KG1 (cell line): ENCODE results near the gene CORO1C.

Source experiments
- DNase-seq: peaks from one replicate; lab custom pipeline; 2025; lab: John Stamatoyannopoulos, UW

Gene CORO1C

DNA sequence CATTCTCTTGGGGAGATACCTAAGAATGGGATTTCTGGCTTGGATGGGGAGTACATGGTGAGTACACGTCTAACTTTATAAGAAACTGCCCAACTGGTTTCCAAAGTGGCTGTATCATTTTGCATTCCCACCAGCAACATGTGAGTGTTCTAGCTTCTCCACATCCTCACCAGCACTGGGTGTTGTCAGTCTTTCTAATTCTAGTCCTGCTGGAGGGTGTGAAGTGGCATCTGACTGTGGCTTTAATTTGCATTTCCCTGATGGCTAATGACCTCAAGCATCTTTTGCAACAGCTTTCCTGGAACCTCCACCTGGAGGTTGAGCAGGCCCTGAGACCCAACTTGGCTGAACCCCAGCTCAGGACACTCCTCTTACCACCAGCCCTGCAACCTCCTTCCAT, 115.4 kb downstream of the CORO1C start:
- DNase-seq = no peak

- no peak for DNase-seq
These were observed 116.7 kb downstream of the CORO1C start for GRCh38 chr12:108614639-108615038.

DNA sequence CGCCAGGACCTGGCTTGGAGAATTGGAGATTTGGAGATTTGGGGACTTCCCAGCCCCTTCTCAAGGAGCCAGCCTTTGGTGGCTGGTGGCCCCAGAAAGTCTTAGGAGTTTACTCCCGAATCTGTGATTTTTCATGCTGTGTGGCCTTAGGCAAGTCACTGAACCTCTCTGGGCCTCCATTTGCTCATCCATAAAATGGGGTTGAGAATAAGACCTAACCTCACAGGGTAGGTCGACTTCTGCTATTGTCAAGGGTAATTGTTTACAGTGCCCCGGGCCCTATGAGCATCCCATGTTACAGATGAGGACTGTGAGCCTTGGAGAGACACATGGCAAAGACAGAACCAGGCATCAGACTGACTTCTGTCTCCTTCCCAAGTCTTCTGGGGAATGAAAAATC, 117.3 kb downstream of the CORO1C start:
- no peak for DNase-seq

DNA sequence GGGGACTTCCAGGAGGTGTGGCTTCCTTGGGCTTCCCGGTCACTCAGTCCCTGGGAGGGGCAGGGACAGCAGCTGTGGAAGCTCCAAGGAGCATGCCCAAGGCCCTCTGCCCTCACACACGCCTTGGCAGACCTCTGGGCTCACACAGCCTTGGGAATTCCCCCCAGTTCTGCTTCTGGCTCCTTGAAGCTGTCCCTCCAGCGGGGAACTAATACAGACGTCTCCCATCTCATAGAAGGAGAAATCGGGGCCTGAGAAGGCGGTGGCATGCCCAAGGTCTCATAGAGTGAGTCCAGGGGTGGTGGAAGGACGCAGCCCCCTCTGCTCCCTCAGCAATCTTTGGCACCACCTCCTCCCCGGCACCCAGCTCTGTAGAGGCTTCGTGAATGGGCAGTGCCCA, 117.8 kb downstream of the CORO1C start:
- no peak for DNase-seq

- DNase-seq = no peak
These were observed 118.5 kb downstream of the CORO1C start for GRCh38 chr12:108612788-108613282.

DNA sequence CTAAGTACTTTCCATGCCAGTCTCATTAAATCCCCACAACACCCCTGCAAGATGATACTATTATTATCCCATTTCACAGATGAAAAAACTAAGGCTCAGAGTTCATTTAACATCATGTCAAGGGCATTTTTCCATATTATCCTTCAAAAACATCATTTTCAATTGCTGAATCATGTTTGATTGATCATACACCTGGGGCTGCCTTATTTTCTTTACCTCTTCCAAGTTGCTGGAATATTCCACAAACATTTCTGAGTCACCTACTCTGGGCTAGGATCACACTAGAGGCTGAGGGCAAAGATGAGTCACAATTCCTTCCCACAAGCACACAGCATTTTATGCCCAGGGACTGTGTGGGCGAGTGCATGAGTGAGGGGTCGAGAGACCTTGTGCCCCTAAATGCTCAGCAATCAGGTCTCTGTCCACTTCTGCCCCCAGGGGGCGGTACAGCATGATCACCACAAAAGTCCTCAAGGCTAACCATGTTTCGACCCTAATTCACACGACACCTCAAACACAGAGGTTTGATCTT, 119.4 kb downstream of the CORO1C start:
- peak; percentile 30 for DNase-seq

- no peak for DNase-seq
These were observed 120.3 kb downstream of the CORO1C start for GRCh38 chr12:108610856-108611605.

GRCh38 chr12:108610336-108610815, 120.9 kb downstream of the CORO1C start:
- no peak for DNase-seq

- no peak for DNase-seq
These were observed 121.6 kb downstream of the CORO1C start for GRCh38 chr12:108609537-108610335.

- DNase-seq = no peak
These were observed 122.7 kb downstream of the CORO1C start for GRCh38 chr12:108608616-108609015.

GRCh38 chr12:108607981-108608600, 123.2 kb downstream of the CORO1C start:
- DNase-seq = no peak

DNA sequence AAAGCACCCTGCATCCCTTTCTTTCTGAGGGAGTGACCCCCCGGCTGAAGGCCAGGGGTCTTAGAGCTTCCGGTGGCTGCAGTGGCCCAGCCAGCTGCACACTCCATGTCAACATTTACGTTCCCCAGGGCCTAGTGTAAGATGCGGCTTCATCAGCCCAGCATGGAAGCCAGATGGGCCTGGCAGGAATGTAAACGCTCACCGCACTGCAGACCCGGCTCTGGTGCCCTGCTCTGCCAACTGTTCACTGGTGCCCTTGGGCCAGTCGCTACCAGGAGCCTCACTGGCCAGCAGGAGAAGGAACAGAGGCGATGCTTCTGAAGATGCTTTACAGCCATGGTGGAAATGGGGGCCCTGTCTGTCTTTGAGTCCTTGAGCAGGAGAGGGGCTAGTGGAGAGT, 124.8 kb downstream of the CORO1C start:
- no peak for DNase-seq

GRCh38 chr12:108605690-108606406, 125.5 kb downstream of the CORO1C start:
- no peak for DNase-seq

DNA sequence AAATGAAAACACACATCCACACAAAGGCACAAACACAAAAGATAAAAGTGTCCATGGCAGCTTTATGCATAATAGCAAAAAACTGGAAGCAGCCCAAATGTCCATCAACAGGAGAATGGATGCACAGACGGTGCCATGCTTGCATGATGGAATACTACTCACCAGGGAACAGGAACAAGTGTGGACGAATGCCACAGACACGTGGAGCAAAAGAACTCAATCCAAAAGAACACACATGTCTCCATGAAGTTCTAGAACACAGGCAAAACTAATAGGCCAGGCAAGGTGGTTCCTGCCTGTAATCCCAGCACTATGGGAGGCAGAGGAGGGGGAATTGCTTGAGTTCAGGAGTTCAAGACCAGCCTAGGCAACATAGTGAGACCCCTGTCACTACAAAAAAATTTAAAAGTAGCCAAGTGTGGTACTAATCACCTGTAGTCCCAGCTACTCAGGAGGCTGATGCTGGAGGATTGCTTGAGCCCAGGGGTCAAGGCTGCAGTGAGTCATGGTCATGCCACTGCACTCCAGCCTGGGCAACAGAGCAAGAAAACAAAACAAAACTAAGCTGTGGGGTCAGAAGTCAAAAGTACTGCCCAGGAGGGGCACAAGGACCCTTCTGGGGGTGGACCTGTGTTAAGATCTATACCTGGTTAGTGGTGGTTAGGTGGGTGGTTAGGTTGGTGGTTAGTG, 126.2 kb downstream of the CORO1C start:
- no peak for DNase-seq

DNA sequence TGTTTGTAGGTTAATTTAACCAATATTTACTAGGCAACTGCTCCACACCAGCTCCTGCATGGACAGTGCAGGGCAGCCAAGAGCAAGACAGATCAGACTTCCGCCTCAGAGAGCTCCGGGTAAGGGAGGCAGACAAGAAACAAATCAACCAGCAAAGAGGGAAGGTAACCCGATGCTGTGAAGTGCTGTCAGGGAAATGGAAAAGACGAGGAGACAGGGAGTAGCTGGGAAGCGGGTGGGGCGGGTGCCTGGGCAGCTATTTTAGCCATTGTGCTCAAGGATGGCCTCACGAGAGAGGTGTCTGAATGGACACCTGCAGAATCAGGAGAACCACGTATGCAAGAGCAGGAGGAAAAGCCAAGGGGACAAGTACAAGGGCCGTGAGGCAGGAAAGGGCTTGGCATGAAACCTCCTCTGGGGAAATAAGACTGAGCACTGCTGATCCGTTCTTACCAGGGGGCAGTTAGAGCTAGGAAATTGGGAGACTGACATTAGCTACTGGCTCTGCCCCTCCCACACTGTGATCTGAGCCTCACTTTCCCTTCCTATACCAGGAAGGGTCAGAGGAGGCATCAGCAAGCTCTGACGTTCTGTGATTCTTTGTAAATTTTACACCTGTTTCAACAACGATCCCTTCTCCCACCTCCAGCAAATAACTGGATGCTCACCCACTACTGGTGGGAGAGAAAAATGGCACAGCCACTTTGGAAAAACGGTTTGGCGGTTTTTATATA, 126.9 kb downstream of the CORO1C start:
- DNase-seq = no peak

DNA sequence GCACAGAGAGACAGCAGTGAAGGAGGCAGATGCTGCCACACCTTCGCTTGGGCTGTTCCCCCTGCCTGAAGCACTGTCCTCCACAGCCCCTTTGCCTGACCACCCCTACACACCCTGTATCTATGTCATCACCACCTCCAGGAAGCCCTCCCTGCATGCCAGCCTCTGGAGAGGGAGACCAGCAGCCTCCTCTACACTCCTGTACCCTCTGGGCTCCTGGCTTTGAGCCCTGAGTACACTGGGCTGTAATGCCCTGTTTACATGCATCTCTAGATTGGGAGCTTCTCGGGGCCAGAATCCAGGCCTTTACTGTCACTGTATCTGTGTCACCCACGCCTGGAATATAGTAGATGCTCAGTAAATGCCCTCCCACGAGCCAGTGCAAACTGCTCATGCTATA, 127.6 kb downstream of the CORO1C start:
- no peak for DNase-seq

- DNase-seq = no peak
These were observed 128.2 kb downstream of the CORO1C start for GRCh38 chr12:108602976-108603704.

- DNase-seq = no peak
These were observed 129.1 kb downstream of the CORO1C start for GRCh38 chr12:108602209-108602705.

DNA sequence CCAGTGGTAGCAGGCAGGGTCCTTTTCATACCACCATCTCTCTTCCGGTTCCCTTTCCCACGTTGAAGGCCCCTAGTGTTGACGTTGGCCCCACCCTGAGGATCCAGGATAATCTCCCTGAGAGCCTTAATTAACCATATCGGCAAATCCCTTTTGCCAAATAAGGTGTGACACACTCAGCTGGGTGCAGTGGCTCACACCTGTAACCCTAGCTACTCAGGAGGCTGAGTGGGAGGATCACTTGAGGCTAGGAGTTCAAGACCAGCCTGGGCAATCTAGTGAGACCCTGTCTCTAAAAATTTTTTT, 130.7 kb downstream of the CORO1C start:
- DNase-seq = no peak
